ENCODE results near the gene KREMEN1. TPM values are rescaled to one million over a fixed set of nuclear protein-coding genes. Genes with fewer than 3 reads are reported as not detected.

KREMEN1 gene
- total and polyA plus RNA-seq, 2 donors (not counting 1 experiment from before 2014, with no cell fraction given), result 0.01 TPM; not detected in 1

- Mint-ChIP-seq H3K27ac (no peak overlapping the region), H3K4me3 (no peak overlapping the region), H3K9me3 (ENCODE audit: insufficient read depth) (no peaks in the 10 kb centered on the region), H3K27me3 (no peaks in the 10 kb centered on the region), H3K4me1 (no peaks in the 10 kb centered on the region)
- no peak for TF ChIP-seq EZH2 (IDR thresholded peaks at IDR 0.05; ENCODE audit: borderline replicate concordance, insufficient read depth, low read depth, low read length, poor library complexity, severe bottlenecking)
- TF ChIP-seq CTCF (IDR thresholded peaks at IDR 0.05), result no peak
- Histone ChIP-seq H3K9me3 (ENCODE audit: control extremely low read depth in 1 of 3, control insufficient read depth in 2 of 3, insufficient read depth in 1 of 3, low read length in 2 of 3) (no peaks in the 10 kb centered on the region), H3K27me3 (replicated peaks in 1 of 4; ENCODE audit: control extremely low read depth in 1 of 4, control insufficient read depth in 3 of 4, insufficient read depth in 4 of 4, low read length in 3 of 4) (no peaks in the 10 kb centered on the region), H3K4me3 (ENCODE audit: control extremely low read depth in 1 of 5, extremely low read depth in 1 of 5, insufficient read depth in 1 of 5, low read depth in 2 of 5, low read length in 4 of 5) (no peak overlapping the region), H3K27ac (ENCODE audit: low read length in 2 of 2) (no peak overlapping the region), H3K4me1 (ENCODE audit: control insufficient read depth in 2 of 2, insufficient read depth in 2 of 2, low read length in 2 of 2) (no peaks in the 10 kb centered on the region), H3K4me2 (replicated peaks; ENCODE audit: low read depth, low read length, poor library complexity, severe bottlenecking) (no peak overlapping the region), H3K9ac (ENCODE audit: low read length) (no peak overlapping the region), H4K20me1 (ENCODE audit: control insufficient read depth, insufficient read depth, low read length, poor library complexity, severe bottlenecking) (no peaks in the 10 kb centered on the region), H2AFZ (ENCODE audit: insufficient read depth, low read depth, low read length, poor library complexity, severe bottlenecking) (no peak overlapping the region), H3K36me3 (replicated peaks in 1 of 2; ENCODE audit: control extremely low read depth in 1 of 2, control insufficient read depth in 1 of 2, extremely low read depth in 1 of 2, insufficient read depth in 2 of 2, low read length in 1 of 2) (no peaks in the 10 kb centered on the region), H3K79me2 (ENCODE audit: control insufficient read depth, insufficient read depth, low read length) (no peaks in the 10 kb centered on the region)
- ChIA-PET POLR2A (no interaction called here), CTCF (interaction anchor here (1.4 kb wide), 1 partner anchor 8 kb away, joined by 7 read pairs; no protein-coding TSS in a partner anchor)
- intact Hi-C loops (cut with micrococcal nuclease), result no loop called here
- ATAC-seq (ENCODE audit: low read depth) (no peak), DNase-seq (no peak)
- WGBS (ENCODE audit: insufficient coverage), result 97% methylated on average over 29 of the region's 31 CpGs
Measured at GRCh38 chr22:29048822-29049654, 23.8 kb upstream of the KREMEN1 start.

- POLR2A ChIA-PET, result no interaction called here
- Histone ChIP-seq H3K4me1 (ENCODE audit: control insufficient read depth in 2 of 2, insufficient read depth in 2 of 2, low read length in 2 of 2) (no peaks in the 10 kb centered on the region), H3K4me3 (ENCODE audit: control extremely low read depth in 1 of 5, extremely low read depth in 1 of 5, insufficient read depth in 1 of 5, low read depth in 2 of 5, low read length in 4 of 5) (no peak overlapping the region), H3K9me3 (ENCODE audit: control extremely low read depth in 1 of 3, control insufficient read depth in 2 of 3, insufficient read depth in 1 of 3, low read length in 2 of 3) (no peaks in the 10 kb centered on the region), H4K20me1 (ENCODE audit: control insufficient read depth, insufficient read depth, low read length, poor library complexity, severe bottlenecking) (no peaks in the 10 kb centered on the region), H3K9ac (ENCODE audit: low read length) (no peak overlapping the region), H3K79me2 (ENCODE audit: control insufficient read depth, insufficient read depth, low read length) (no peaks in the 10 kb centered on the region), H3K36me3 (replicated peaks in 1 of 2; ENCODE audit: control extremely low read depth in 1 of 2, control insufficient read depth in 1 of 2, extremely low read depth in 1 of 2, insufficient read depth in 2 of 2, low read length in 1 of 2) (no peaks in the 10 kb centered on the region), H3K4me2 (replicated peaks; ENCODE audit: low read depth, low read length, poor library complexity, severe bottlenecking) (no peak overlapping the region), H3K27ac (ENCODE audit: low read length in 2 of 2) (no peak overlapping the region), H3K27me3 (replicated peaks in 1 of 4; ENCODE audit: control extremely low read depth in 1 of 4, control insufficient read depth in 3 of 4, insufficient read depth in 4 of 4, low read length in 3 of 4) (no peaks in the 10 kb centered on the region), H2AFZ (ENCODE audit: insufficient read depth, low read depth, low read length, poor library complexity, severe bottlenecking) (no peak overlapping the region)
- intact Hi-C loops (cut with micrococcal nuclease), result no loop called here
- WGBS (ENCODE audit: insufficient coverage), result 96% methylated on average over 38 of the region's 38 CpGs
- Mint-ChIP-seq H3K27ac (no peak overlapping the region), H3K9me3 (ENCODE audit: insufficient read depth) (no peaks in the 10 kb centered on the region), H3K4me3 (no peak overlapping the region), H3K4me1 (no peaks in the 10 kb centered on the region), H3K27me3 (no peaks in the 10 kb centered on the region)
- ATAC-seq (ENCODE audit: low read depth) (no peak), DNase-seq (no peak)
- TF ChIP-seq CTCF (IDR thresholded peaks at IDR 0.05) (no peak), EZH2 (IDR thresholded peaks at IDR 0.05; ENCODE audit: borderline replicate concordance, insufficient read depth, low read depth, low read length, poor library complexity, severe bottlenecking) (no peak)
- CTCF ChIA-PET, result interaction anchor here (1.4 kb wide), 1 partner anchor 9 kb away, joined by 7 read pairs; no protein-coding TSS in a partner anchor
Measured at GRCh38 chr22:29049655-29050263, 23.1 kb upstream of the KREMEN1 start.
